Measurements from ENCODE around the gene EIF4G1.
A peak's percentile ranks its signal among the peaks of the same experiment; 100 is the strongest.

Gene EIF4G1

DNA sequence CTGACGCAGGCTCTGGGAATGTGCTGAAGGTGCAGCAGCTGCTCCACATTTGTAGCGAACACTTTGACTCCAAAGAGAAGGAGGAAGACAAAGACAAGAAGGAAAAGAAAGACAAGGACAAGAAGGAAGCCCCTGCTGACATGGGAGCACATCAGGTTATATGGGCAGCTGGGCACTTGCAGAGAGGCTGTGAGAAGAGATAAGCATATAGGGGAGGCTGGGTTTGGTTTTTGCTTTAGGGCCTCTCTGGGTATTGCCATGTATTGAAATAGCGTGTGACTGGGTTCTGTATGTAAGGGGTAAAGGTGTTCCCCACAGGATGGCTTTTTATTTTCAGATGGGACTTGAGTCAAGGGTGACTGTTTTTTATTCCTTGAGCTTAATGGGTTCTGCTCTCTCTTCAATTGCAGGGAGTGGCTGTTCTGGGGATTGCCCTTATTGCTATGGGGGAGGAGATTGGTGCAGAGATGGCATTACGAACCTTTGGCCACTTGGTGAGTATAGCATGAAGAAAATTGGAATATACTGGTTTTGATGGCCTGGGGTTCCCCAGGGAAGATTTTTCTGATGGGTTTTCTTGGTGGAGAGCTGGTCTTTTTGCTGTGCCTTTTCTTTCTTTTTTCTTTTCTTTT, 7.9 kb upstream of the EIF4G1 start:
- DNase-seq = no peak

DNA sequence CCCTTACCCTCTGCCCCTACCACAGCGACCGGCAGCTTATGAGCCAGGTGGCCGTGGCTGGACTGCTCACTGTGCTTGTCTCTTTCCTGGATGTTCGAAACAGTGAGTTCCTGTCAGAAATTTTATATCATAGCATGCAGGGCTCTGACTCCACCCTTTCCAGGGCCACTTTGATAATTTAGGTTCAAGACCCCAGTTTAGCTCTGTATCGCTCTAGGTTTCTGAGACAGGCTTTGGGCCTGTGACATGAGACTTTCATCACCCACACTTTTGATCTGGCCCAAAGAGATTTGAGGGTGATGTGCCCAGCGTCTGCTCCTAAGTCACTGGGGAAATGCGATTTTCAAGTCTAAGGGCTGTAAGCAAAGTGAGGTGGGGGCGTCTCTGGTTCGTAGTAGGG, 6.5 kb upstream of the EIF4G1 start:
- no peak for DNase-seq

DNA sequence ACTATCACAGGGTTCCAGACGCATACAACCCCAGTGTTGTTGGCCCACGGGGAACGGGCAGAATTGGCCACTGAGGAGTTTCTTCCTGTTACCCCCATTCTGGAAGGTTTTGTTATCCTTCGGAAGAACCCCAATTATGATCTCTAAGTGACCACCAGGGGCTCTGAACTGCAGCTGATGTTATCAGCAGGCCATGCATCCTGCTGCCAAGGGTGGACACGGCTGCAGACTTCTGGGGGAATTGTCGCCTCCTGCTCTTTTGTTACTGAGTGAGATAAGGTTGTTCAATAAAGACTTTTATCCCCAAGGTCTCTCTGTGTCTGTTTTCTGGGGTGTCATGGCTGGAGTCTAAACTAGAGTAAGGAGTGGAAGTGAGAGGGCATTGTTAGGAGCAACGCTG, 5.7 kb upstream of the EIF4G1 start:
- DNase-seq = no peak

DNA sequence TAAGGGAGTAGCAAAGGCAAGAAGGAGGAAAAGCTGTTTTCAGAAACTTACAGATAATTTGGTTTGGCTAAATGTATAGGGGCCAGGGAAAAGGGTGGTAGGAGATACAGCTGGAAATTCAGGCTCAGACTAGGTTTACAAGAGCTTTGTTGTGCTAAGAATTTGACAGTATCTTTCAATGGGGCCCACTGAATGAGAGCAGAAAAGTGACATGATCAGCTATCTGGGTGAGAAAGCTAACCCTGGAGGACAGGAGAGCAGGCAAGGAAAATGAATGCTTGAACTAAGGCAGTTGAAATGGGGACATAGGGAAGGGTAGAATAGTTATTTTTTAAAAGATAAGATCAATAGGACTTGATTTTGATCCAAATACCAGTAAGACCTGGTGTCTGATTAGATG, 2.8 kb upstream of the EIF4G1 start:
- DNase-seq = no peak

DNA sequence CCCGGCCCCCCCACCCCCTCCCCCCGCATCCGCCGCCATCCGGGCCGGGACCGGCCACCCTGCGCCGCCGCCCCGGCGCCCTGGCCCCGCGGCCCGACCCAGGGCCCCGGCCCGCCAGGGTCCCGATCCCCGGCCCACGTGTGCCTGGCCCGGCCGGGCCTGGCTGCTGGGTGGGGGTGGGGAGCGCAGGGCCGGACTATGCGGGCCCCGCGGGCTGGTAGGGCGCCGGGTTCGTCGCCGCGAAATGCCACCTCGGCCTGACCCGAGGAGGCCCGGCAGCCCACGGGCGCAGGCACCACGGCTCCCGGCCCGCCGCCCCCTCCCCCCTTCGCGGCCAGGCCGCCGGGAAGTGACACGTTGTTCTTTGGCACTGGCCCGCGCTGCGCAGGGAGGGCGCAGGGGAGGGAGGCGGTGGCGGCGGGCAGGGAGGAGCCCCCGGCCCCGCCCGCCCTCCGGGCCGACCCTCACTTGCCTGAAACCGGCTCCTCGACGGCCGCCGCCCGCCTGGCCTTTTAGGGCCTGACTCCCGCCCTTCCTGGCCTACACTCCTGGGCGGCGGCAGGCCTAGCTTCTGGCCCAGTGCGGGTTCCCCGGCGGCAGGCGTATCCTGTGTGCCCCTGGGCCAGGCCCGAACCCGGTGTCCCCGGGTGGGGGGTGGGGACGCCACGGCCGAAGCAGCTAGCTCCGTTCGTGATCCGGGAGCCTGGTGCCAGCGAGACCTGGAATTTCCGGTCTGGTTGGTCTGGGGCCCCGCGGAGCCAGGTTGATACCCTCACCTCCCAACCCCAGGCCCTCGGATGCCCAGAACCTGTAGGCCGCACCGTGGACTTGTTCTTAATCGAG, 515 bp downstream of the EIF4G1 start:
- peak; percentile 43 for DNase-seq

DNA sequence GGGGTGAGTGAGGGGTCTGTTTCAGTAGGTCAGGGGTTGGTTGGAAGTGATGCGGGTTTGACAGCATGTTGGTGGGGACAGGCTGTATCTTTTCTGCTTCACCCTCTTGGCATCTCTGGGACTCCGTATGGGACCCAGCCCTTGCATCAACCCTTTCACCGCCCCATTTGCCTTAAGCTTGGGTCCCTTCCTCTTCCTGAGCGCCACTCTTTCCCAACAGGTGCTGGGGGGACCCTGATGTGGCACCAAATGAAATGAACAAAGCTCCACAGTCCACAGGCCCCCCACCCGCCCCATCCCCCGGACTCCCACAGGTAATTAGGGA, 1.1 kb downstream of the EIF4G1 start:
- DNase-seq = no peak

DNA sequence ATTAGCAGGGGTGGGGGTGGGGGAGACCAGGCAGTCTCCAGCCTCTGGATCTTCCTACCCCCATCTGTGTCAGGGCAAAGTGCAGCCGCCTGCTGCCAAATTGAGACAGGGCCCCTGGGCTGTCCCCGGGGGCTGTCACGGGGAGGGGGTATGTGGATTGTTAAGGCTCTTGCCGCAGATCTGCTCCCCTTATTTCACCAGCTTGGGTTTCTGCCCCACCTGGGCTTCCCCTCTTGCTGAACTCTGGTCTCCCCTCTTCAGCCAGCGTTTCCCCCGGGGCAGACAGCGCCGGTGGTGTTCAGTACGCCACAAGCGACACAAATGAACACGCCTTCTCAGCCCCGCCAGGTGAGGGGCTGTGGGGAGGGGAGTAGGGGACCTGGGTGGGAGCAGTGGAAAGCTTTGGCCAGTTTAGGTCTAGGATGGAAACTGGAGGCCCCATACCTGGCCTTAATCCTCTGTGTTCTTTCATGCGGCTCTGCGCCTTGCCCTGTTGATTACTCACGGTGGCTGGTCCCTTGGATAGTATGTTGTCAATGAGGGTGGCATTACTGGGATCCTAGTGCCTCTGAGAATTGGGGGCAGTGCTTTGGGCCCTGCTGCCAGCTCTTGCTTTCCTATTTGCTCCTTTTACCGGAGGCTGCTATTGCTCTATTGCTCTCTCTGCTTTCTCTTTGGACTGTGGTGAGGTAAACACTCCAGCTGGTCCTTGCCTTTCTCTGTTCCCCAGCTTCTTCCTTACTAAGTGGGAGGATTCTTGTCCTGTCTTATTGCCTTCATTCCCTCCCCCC, 1.7 kb downstream of the EIF4G1 start:
- DNase-seq = no peak

DNA sequence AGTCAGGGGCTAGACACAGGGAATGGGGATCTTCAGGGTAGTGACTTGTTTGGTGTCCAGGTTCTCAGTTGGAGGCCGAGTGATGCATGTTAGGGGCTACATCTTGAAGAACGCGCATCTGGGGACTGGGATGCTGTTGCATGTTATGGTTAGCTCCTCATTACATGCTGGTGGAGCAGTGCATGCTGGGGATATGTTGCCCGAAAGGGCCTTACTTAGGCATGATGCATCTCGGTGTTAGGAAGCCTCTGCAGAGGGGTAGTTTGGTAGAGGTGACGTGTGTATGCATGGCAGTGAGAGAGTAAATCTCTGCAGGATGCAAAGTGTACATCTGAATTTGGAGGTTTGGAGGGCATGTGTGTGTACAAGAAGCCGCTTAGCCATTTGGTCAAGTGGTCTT, 2.4 kb downstream of the EIF4G1 start:
- DNase-seq = no peak

DNA sequence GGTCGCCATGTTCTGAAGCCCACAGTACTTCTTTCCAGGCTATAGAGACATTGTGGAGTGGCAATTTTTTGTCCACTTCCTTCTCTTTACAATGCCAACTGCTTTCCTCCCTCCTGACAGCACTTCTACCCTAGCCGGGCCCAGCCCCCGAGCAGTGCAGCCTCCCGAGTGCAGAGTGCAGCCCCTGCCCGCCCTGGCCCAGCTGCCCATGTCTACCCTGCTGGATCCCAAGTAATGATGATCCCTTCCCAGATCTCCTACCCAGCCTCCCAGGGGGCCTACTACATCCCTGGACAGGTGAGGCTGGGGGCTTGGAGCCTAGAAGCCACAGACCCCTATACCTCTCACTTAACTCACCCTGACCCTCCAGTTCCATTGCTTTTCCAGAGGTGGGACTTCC, 2.8 kb downstream of the EIF4G1 start:
- DNase-seq = no peak

DNA sequence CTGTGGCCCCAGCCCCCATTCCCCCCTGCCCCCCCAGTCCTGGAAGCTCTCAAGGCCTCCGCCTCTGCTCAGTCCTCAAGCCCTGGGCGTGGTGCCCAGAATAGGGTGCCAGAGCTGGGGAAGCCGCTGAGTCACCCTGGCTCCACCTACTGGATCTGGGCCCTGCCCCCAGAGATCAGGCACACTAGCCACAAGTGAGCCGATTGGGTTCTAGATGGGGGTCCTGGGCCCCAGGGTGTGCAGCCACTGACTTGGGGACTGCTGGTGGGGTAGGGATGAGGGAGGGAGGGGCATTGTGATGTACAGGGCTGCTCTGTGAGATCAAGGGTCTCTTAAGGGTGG, 5.7 kb downstream of the EIF4G1 start:
- peak; percentile 71 for DNase-seq

DNA sequence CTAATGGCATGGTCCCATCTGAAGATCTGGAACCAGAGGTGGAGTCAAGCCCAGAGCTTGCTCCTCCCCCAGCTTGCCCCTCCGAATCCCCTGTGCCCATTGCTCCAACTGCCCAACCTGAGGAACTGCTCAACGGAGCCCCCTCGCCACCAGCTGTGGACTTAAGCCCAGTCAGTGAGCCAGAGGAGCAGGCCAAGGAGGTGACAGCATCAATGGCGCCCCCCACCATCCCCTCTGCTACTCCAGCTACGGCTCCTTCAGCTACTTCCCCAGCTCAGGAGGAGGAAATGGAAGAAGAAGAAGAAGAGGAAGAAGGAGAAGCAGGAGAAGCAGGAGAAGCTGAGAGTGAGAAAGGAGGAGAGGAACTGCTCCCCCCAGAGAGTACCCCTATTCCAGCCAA, 7.3 kb downstream of the EIF4G1 start:
- DNase-seq = no peak

DNA sequence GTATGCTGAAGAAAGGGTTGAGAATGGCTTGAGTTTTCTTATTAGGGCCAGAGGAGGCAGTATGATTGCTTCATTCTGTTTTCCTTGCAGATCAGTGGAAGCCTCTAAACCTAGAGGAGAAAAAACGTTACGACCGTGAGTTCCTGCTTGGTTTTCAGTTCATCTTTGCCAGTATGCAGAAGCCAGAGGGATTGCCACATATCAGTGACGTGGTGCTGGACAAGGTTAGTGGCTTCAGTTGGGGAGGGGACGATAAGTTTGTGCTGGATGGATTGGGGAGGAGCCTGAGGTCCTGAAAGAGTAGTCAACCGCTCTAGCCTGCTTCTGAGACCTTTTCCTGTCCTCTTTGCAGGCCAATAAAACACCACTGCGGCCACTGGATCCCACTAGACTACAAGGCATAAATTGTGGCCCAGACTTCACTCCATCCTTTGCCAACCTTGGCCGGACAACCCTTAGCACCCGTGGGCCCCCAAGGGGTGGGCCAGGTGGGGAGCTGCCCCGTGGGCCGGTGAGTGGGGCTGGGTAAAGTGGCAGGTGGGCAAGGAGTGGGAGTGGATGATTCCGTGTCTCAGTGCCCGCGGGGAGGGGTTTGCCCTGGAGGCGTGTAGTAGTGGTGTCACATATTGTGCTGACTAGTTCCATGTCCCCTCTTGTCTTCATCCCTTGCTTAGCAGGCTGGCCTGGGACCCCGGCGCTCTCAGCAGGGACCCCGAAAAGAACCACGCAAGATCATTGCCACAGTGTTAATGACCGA, 8.5 kb downstream of the EIF4G1 start:
- no peak for DNase-seq

DNA sequence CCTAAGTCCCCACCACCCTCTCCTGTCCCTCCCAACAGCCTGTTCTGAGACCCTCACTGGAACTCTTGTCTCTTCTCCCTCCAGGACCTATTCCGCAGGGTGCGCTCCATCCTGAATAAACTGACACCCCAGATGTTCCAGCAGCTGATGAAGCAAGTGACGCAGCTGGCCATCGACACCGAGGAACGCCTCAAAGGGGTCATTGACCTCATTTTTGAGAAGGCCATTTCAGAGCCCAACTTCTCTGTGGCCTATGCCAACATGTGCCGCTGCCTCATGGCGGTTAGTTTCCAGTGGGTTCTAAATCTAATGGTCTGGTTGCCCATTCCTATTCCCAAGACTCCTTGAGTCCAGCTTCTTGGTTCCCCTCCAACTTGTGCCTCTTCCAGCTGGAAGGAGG, 9.3 kb downstream of the EIF4G1 start:
- no peak for DNase-seq

DNA sequence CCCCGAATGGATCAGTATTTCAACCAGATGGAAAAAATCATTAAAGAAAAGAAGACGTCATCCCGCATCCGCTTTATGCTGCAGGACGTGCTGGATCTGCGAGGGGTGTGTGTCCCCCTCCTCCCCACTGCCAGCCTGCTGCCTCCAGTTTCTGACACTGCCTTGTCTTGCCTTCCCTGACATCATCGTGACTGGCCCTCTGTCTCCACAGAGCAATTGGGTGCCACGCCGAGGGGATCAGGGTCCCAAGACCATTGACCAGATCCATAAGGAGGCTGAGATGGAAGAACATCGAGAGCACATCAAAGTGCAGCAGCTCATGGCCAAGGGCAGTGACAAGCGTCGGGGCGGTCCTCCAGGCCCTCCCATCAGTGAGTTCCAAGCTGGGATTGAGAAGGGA, 10.9 kb downstream of the EIF4G1 start:
- no peak for DNase-seq

DNA sequence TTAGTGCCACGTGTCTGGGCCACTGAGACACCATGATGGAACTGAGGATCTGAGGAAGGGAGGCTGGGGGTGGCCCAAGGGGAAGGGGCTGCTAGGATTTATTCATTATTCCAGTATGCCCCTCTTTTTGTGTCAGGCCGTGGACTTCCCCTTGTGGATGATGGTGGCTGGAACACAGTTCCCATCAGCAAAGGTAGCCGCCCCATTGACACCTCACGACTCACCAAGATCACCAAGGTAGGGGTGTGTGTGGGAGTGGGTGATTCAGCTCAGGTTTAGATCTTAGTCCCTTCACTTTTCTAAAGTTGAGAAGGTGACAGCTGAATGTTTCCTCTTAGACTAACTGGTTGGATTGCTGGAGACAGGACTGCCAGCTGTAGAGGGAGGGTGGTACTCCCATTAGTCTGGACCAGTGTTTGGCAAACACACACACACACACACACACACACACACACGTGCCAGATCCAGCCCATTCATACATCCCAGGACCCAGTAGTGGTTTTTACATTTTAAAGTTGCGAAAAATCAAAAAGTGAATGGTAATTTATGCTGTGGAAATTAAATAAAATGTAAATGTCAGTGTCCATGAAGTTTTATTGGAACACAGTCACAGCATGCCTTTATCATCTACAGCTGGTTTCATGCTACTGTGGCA, 11.4 kb downstream of the EIF4G1 start:
- DNase-seq = no peak

DNA sequence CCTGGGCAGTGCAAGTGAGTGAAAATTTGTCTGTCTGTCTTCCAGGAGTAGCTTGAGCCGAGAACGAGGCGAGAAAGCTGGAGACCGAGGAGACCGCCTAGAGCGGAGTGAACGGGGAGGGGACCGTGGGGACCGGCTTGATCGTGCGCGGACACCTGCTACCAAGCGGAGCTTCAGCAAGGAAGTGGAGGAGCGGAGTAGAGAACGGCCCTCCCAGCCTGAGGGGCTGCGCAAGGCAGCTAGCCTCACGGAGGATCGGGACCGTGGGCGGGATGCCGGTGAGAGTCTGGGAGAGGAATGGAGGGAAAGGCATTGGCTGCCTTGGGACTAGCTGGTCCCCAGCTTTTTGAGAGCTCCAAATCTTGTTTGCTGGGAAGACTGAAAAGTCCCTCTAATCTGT, 12.8 kb downstream of the EIF4G1 start:
- no peak for DNase-seq

DNA sequence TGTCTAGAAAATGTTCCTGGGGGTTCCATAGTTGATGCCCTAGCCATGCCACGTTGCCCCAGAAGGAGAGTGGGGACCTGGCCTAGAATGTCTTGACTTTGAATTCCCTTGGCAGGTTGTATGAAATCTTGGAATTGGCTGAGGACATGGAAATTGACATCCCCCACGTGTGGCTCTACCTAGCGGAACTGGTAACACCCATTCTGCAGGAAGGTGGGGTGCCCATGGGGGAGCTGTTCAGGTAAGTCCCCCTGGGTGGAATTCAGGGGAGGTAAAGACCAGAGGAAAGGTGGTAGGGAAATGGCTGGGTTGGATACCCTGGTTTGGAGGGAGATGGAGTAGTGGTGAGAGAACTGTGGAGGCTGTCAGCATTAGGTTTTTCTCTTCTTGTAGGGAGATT, 14.1 kb downstream of the EIF4G1 start:
- no peak for DNase-seq

DNA sequence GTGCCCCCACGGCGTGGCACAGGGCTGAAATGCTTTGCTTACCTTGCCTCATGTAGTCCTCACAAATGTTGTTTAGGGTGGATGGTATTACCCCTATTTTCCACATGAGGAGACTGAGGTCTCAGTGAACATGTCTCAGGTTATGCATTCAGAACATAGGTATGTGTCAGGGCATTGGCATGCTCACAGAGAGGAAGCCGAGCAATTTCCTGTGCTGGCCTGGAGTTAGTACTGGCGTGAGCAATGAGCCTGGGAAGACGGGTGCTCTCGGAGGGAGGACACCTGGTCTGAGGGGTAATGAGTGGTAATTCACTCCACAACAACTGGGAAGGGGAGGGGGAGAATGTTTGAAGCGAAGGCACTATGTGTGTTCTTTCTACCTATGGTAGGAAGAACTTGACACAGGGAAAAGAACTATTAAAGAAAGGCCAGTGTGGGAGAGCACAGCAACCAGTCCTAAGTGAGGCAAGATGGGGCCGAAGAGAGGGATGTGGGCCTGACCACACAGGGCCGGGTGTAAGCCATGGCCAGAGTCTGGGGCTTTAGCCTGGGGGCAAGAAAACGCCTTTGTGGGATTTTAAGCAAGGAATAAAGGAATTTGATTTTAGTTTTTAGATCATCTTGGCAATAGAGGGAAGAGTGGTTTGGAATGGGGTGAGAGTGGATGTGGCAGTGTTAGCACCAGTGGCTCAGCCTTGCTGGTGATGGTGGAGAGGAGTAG, 18.1 kb downstream of the EIF4G1 start:
- DNase-seq = no peak

DNA sequence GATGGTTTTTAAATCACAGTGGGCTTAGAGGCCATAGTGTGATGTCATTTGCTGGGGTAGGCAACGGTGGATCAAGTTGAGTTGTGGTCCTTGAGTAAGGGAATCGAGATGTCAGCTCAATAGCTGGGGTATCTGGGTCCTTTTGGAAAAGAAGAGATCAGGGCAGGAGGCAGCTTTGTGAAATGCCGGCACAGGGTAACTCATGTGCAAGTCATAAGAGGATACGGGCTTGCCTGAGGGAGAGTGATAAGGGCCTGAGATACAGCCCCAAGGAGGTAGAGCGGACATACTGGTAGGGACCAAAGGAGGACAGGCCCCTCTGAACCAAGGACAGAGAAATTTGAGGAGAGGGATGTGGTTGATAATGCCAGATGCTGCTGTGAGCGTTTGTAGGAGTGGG, 18.8 kb downstream of the EIF4G1 start:
- no peak for DNase-seq

DNA sequence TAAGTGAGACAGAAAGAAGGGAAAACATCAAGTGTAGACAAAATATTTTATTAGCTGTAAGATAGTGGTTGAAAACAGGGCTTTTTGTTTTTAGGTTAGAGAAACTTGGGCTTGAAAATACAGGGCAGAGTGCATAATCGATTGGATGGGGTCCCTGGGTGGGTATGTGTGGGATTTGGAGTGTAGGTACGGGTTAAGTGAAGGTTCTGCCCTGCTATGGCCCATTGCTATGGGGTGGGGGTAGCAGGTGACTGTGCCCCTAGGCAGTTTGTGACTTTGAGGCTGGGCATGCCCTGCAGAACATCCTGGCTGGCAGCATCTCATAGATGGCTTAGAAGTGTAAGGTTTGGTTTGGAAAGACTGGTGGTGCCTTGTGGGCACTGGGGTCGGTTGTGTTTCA, 19.3 kb downstream of the EIF4G1 start:
- DNase-seq = no peak

DNA sequence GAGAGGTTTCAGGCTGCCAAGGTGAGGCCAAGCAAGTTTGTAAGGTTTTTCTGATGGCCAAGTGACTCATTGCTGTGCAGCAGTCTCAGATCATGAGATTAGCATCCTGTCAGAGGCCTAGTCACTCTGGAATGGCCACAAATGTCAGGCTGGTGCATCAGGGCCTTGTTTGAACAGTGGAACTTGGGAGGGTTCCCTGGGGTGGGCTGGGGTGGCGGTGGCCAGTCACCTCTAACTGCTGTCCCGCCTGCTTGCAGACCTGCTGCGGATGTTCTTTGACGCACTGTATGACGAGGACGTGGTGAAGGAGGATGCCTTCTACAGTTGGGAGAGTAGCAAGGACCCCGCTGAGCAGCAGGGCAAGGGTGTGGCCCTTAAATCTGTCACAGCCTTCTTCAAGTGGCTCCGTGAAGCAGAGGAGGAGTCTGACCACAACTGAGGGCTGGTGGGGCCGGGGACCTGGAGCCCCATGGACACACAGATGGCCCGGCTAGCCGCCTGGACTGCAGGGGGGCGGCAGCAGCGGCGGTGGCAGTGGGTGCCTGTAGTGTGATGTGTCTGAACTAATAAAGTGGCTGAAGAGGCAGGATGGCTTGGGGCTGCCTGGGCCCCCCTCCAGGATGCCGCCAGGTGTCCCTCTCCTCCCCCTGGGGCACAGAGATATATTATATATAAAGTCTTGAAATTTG, 20.2 kb downstream of the EIF4G1 start:
- no peak for DNase-seq

DNA sequence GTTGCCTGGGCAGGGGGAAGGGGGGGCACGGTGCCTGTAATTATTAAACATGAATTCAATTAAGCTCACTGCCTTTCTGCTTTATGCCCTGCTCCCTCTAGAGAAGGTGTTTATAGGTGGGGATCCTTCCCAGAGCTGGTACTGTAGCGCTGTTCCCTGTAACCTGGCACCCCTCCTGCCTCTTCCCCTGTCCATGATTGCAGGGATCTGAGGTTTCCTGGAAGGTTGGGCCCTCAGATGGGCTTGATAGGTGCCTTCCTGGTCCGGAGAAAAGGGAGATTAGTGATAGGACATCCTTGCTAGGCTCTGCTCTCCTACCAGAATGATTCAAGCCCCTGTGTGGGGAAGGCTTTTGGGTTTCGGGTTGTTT, 20.9 kb downstream of the EIF4G1 start:
- no peak for DNase-seq
